HG03520 (cell line): ENCODE measurements around the gene HAPLN3.

Experiments
- ATAC-seq: cut with Tn5 transposase; IDR thresholded peaks from one replicate; pipeline ENCODE4 v1.9.1; 2021; ENCODE audit warnings: mild to moderate bottlenecking, moderate library complexity; ENCODE audit not compliant: unreplicated experiment

HAPLN3 gene

DNA sequence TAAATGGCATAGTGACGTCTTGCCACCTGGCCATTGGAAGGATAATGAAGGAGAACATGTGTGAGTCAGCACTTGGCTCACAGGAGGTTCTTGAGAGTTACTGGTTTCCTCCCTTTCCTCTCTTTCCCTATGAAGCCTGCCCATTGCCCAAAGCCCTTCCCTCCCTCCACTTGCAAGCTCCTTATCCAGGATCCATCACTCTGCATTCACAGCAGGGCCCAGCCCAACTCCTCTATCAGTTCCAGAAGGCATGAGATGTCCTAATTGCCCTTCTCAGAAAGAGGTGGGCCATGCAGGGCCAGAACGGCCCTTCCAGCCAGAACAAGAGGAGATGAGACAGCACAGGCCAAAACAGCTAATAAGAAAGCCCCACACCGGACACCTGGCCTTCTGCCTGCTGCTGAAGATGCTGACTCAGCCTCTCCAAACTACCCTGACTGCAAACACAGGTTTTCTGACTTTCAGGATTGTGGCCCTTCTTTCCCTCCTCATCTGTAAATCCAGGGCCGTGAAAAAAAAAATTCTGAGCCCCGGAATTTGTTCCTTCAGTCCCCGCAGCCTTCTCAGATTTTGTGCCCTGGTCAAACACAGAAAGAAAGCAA lies 29.7 kb downstream of the HAPLN3 start:
- no peak for ATAC-seq

- no peak for ATAC-seq
These were observed 30.4 kb downstream of the HAPLN3 start for GRCh38 chr15:88864861-88865497.

- ATAC-seq, result no peak
These were observed 31.9 kb downstream of the HAPLN3 start for GRCh38 chr15:88863412-88863811.

- ATAC-seq, result no peak
These were observed 35.1 kb downstream of the HAPLN3 start for GRCh38 chr15:88860212-88860611.

GRCh38 chr15:88859550-88859949 lies 35.8 kb downstream of the HAPLN3 start:
- ATAC-seq, result no peak

- ATAC-seq, result no peak
These were observed 36.4 kb downstream of the HAPLN3 start for GRCh38 chr15:88858934-88859333.

DNA sequence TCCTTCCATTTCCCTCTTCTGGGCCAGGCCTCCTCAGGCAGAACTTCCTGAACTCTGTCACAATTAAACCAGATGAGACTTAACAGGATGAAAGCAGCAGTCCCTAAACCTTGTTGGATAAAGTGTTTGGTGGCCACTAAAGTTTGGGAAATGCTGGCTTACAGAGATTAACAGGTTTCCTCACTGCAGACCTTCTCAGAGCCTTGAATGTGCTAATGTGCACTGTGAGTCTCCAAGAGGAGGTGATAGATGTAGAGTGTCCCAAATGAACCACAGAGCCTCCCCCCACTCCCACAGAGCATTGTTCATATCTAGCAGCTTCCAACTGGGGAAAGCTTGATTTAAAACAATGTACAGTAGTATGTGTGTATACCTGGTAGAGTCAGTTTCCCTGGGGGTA lies 42.9 kb downstream of the HAPLN3 start:
- ATAC-seq, result no peak

GRCh38 chr15:88849376-88850072 lies 45.8 kb downstream of the HAPLN3 start:
- no peak for ATAC-seq

DNA sequence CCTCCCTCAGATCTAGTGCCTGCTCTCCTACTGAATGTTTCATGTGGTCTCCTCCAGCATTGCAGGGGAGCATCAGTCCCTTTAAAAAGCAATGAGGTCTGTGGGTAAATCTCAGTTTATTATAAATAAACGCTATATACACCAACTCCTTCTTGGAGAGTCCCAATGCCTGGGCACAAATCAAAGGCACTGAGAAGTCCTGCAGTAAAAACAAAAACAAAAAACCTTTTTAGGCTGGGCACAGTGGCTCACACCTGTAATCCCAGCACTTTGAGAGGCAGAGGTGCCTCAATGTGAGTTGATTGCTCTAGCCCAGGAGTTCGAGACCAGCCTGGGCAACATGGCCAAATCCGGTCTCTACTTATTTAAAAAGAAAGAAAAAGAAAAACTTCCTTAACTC lies 47.1 kb downstream of the HAPLN3 start:
- no peak for ATAC-seq

DNA sequence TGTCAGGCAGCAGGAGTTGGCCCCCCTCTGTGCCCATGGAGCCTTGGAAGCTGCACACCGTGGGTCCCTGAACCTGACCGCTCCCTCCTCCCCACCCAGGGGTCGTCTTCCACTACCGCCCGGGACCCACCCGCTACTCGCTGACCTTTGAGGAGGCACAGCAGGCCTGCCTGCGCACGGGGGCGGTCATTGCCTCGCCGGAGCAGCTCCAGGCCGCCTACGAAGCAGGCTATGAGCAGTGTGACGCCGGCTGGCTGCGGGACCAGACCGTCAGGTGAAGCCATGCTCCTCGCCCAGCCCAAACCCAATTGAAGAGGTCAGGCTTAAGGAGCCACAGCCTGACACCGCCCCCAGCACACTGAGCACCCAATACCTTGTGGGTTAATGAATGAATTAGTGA lies 48.2 kb downstream of the HAPLN3 start:
- ATAC-seq, result no peak

DNA sequence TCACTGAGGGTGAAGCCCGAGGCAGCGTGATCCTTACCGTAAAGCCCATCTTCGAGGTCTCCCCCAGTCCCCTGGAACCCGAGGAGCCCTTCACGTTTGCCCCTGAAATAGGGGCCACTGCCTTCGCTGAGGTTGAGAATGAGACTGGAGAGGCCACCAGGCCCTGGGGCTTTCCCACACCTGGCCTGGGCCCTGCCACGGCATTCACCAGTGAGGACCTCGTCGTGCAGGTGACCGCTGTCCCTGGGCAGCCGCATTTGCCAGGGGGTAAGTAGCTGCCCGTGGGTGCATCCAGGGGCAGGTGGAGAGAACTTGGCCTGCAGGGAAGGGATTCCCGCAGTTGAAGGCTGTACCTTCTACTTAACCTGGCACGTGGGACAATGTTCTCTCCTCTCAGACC lies 49.7 kb downstream of the HAPLN3 start:
- no peak for ATAC-seq

- ATAC-seq, result no peak
These were observed 50.5 kb downstream of the HAPLN3 start for GRCh38 chr15:88844749-88845386.

GRCh38 chr15:88843334-88843733 lies 52.0 kb downstream of the HAPLN3 start:
- no peak for ATAC-seq

DNA sequence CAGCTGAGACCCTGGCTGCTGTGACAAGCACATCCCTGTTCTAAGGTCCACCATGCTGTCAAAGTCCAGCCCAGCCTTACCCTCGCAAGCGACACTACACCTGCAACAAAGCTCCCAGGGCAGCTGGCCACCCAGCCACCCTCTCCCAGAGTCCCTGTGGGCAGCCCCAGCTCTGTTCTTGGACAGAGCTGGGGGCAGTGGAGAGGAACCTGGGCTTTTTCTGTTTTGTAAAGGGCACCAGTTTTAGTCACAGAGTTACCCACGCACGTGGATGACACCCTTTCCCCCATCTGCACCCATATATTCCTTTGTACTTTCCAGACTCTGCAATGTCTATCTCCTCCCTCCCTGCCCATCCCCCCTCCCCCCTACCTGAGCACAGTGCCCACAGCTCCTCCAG lies 53.2 kb downstream of the HAPLN3 start:
- ATAC-seq, result no peak

- ATAC-seq, result no peak
These were observed 54.1 kb downstream of the HAPLN3 start for GRCh38 chr15:88841236-88841635.

DNA sequence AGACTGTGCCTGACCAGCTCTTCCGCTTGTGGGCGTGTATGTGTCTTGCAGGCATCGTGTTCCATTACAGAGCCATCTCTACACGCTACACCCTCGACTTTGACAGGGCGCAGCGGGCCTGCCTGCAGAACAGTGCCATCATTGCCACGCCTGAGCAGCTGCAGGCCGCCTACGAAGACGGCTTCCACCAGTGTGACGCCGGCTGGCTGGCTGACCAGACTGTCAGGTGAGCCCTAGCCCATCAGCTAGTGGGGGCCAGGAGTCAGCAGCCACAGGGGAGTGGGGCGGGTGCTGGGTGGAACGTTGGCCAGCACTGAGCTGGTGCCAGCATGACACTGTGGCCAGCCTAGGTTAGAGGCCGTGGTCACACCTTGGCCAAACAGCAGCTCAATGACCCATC lies 55.4 kb downstream of the HAPLN3 start:
- no peak for ATAC-seq

GRCh38 chr15:88839146-88839545 lies 56.2 kb downstream of the HAPLN3 start:
- no peak for ATAC-seq

DNA sequence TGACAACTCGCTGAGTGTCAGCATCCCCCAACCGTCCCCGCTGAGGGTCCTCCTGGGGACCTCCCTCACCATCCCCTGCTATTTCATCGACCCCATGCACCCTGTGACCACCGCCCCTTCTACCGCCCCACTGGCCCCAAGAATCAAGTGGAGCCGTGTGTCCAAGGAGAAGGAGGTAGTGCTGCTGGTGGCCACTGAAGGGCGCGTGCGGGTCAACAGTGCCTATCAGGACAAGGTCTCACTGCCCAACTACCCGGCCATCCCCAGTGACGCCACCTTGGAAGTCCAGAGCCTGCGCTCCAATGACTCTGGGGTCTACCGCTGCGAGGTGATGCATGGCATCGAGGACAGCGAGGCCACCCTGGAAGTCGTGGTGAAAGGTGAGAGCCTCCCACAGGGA lies 56.7 kb downstream of the HAPLN3 start:
- no peak for ATAC-seq

DNA sequence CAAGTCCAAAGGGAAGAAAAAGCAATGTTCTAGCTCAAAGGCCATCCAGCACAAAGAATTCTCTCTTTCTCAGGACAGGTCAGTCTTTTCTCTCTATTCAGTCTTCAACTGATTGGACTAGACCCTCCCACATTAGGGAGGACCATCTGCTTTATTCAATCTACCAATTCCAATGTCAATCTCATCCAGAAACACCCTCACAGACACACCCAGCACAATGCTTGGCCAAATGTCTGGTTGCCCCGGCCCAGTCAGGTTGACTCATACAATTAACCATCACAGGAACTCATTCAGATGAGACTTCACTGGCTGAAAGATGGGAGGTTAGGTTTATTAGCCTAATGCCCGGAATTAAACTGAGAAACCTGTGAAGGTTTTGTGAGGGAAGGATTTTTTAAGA lies 59.7 kb downstream of the HAPLN3 start:
- ATAC-seq, result no peak

DNA sequence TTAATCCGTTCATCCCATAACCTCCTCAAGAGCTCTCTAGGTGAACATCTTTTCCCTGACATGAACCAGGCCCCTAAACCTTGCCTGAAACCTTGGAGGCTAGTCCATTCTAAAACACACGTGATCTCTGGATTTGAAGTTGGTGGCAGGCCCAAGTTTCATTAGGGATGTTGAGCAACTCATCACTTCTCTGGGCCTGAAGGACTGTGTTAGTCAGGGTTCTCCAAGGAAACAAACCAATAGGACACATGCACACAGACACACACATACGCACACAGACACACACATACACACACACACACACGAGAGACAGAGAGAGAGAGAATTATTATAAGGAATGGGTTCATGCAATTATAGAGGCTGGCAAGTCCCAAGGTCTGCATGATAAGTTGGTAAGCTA lies 60.2 kb downstream of the HAPLN3 start:
- no peak for ATAC-seq

DNA sequence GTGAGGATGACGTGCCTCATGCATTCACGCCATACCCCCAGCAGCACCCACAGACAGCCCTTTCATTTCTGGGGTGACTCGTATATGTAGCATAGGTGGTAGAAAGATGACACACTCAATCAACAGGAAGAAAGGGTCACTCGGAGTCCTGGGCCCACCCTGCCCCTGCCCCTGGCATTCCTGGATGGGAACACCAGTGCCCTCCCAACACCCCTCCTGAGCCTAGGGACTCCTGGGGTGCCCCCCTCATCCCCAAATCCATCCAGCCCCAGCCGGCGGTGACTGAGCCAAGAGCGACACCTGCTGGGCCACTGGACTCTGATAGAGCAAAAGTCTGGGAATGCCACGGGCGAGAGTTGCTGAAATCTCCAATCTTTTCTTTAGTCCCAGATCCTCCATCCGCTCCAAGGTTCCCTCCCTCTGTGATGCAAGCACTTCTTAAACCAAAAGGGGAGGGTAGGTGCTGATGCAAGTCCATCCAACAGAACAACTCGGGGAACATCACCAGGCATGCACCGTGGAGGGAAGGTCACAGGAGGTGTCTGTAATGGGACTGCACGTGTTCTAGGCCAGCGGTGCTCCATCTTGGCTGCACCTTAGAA lies 61.0 kb downstream of the HAPLN3 start:
- no peak for ATAC-seq

DNA sequence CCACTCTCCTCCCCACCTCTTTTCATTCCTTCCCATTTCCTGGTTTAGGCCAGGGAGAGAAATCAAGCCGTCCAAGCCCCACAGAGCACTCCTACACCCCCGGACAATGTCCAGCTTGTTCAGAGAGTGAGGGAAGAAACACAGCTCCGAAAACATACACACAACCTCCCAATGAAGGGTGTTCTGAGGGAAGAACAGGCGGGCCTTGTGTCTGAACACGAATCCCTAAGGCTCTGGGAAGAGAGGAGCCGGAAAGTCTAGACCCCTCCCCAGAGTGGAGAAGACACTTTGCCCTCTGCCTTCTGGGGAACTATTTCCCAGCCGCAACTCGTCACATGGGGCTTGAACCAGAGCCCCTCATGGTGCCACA lies 61.6 kb downstream of the HAPLN3 start:
- ATAC-seq, result no peak
